ENCODE results near the gene NAALADL2. TPM values are rescaled to one million over a fixed set of nuclear protein-coding genes. Genes with fewer than 3 reads are reported as not detected.

The NAALADL2 gene
- total RNA-seq, 1 experiment from 2014 or later: 1.6 TPM

DNA sequence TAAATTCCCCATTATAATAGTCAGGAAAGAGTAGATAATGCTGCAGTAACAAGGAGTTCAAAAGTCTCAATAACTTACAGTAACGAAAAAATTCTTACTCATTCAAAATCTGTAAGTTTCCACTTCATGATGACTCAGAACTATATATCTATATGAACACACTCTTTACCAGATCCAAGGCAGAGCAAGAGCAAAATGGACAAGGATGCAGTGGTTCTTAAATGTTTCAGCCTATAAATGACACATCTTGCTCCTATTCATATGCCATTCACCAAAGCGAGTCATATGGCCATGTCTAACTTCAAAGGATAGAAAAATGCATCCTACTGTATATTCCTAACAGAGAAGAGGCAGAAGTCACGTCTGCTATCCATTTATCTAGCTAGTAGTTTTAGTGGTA is 787.7 kb downstream of the NAALADL2 start:
- no peak for TF ChIP-seq CTCF (conservative IDR thresholded peaks at IDR 0.05)
- no peak overlapping the region for H3K27ac ChIP-seq (ENCODE audit: insufficient read length, low read depth, low read length)
- no peak overlapping the region for H3K14ac ChIP-seq (ENCODE audit: insufficient read depth, low read length)
- no peak for DNase-seq
- no peaks in the 10 kb centered on the region for H3K23me2 ChIP-seq (ENCODE audit: insufficient read length, low read depth, low read length, poor library complexity, severe bottlenecking)
- no peaks in the 10 kb centered on the region for H3K79me1 ChIP-seq (ENCODE audit: insufficient read depth, low read depth, low read length, poor library complexity, severe bottlenecking)
- H3T11ph ChIP-seq (ENCODE audit: low read length): no peak overlapping the region
- H3K56ac ChIP-seq (ENCODE audit: insufficient read length, low read depth, low read length): no peak overlapping the region
- H2AK5ac ChIP-seq (ENCODE audit: insufficient read length, low read length): no peak overlapping the region
- no peaks in the 10 kb centered on the region for H3K9me3 ChIP-seq (ENCODE audit: control insufficient read depth, low read depth, low read length)
- H2BK5ac ChIP-seq (ENCODE audit: insufficient read length, low read length): no peak overlapping the region
- Mint-ChIP-seq H3K4me1 (no peaks in the 10 kb centered on the region), H3K27ac (no peak overlapping the region), H3K27me3 (ENCODE audit: low read depth) (no peaks in the 10 kb centered on the region), H3K4me3 (no peak overlapping the region), H3K9me3 (peaks cover 0 to 2% of the 10 kb centered on the region in 2 experiments; a peak in 1 of 5 replicates), H3K36me3 (ENCODE audit: insufficient read depth in 1 of 3, low read depth in 3 of 3) (no peaks in the 10 kb centered on the region)
- no peaks in the 10 kb centered on the region for H3K27me3 ChIP-seq (ENCODE audit: insufficient read depth, low read length)
- H3K79me2 ChIP-seq (ENCODE audit: insufficient read depth, low read length): no peaks in the 10 kb centered on the region
- no peak overlapping the region for H2BK15ac ChIP-seq (ENCODE audit: low read depth, low read length)
- H4K20me1 ChIP-seq (ENCODE audit: control insufficient read depth, insufficient read depth, insufficient read length): no peaks in the 10 kb centered on the region
- H2BK20ac ChIP-seq (ENCODE audit: low read depth, low read length, poor library complexity, severe bottlenecking): no peak overlapping the region
- H3K4me2 ChIP-seq (ENCODE audit: insufficient read depth, insufficient read length, low read length): no peak overlapping the region
- no peak overlapping the region for H2AFZ ChIP-seq (ENCODE audit: low read length)
- H3K4me1 ChIP-seq (ENCODE audit: insufficient read depth, low read length): no peaks in the 10 kb centered on the region
- H2BK12ac ChIP-seq (ENCODE audit: insufficient read length, low read depth, low read length): no peak overlapping the region
- no peak overlapping the region for H2BK120ac ChIP-seq (ENCODE audit: low read depth, low read length, poor library complexity, severe bottlenecking)
- no peak overlapping the region for H4K91ac ChIP-seq (ENCODE audit: insufficient read length, low read depth, low read length)
- H4K8ac ChIP-seq (replicated peaks; ENCODE audit: insufficient read length, low read depth, low read length): no peak overlapping the region
- no peak overlapping the region for H3K4ac ChIP-seq (ENCODE audit: low read depth, low read length)
- no peak overlapping the region for H3K23ac ChIP-seq (ENCODE audit: insufficient read length, low read depth, low read length)
- H3K9ac ChIP-seq (ENCODE audit: extremely low read depth, insufficient read length, low read length): no peak overlapping the region
- H4K5ac ChIP-seq (ENCODE audit: insufficient read length, low read depth, low read length): no peak overlapping the region
- no CpG with 5 or more reads among the region's 3 CpGs for WGBS (ENCODE audit: extremely low coverage, insufficient read length, low lambda C conversion rate)
- H3K18ac ChIP-seq (ENCODE audit: insufficient read length, low read depth, low read length): no peak overlapping the region

All from H9 (cell line).